Measurements from ENCODE around the gene ANKRD11.
"Not testable (repeated sequence)": the region's sequence is repeated elsewhere in the genome, so short reads cannot be mapped to it uniquely, and the experiment has no call there.

The ANKRD11 gene

GRCh38 chr16:89478576-89479221 is 11.7 kb downstream of the ANKRD11 start:
- DNase-seq (ENCODE audit: low read depth), result peak; percentile 82

- no peak for DNase-seq (ENCODE audit: low read depth)
Observed at GRCh38 chr16:89476811-89477261, 13.5 kb downstream of the ANKRD11 start.

GRCh38 chr16:89476379-89476778 is 14.0 kb downstream of the ANKRD11 start:
- no peak for DNase-seq (ENCODE audit: low read depth)

- no peak for DNase-seq (ENCODE audit: low read depth)
Observed at GRCh38 chr16:89475144-89475543, 15.2 kb downstream of the ANKRD11 start.

- peak; percentile 57 for DNase-seq (ENCODE audit: low read depth)
Observed at GRCh38 chr16:89473791-89474414, 16.5 kb downstream of the ANKRD11 start.

GRCh38 chr16:89473136-89473712 is 17.1 kb downstream of the ANKRD11 start:
- peak; percentile 30 for DNase-seq (ENCODE audit: low read depth)

- no peak for DNase-seq (ENCODE audit: low read depth)
Observed at GRCh38 chr16:89472711-89473075, 17.7 kb downstream of the ANKRD11 start.

- DNase-seq (ENCODE audit: low read depth), result no peak
Observed at GRCh38 chr16:89467382-89467781, 23.0 kb downstream of the ANKRD11 start.

GRCh38 chr16:89466920-89467319 is 23.4 kb downstream of the ANKRD11 start:
- DNase-seq (ENCODE audit: low read depth), result no peak

- DNase-seq (ENCODE audit: low read depth), result not testable (repeated sequence)
Observed at GRCh38 chr16:89463312-89463711, 27.0 kb downstream of the ANKRD11 start.

- DNase-seq (ENCODE audit: low read depth), result not testable (repeated sequence)
Observed at GRCh38 chr16:89462639-89463038, 27.7 kb downstream of the ANKRD11 start.

- not testable (repeated sequence) for DNase-seq (ENCODE audit: low read depth)
Observed at GRCh38 chr16:89461890-89462289, 28.5 kb downstream of the ANKRD11 start.

- no peak for DNase-seq (ENCODE audit: low read depth)
Observed at GRCh38 chr16:89460556-89460955, 29.8 kb downstream of the ANKRD11 start.

GRCh38 chr16:89458967-89459366 is 31.4 kb downstream of the ANKRD11 start:
- DNase-seq (ENCODE audit: low read depth), result peak; percentile 24

GRCh38 chr16:89458551-89458950 is 31.8 kb downstream of the ANKRD11 start:
- peak; percentile 32 for DNase-seq (ENCODE audit: low read depth)

GRCh38 chr16:89456419-89456959 is 33.9 kb downstream of the ANKRD11 start:
- DNase-seq (ENCODE audit: low read depth), result no peak

- DNase-seq (ENCODE audit: low read depth), result no peak
Observed at GRCh38 chr16:89455692-89456091, 34.7 kb downstream of the ANKRD11 start.

GRCh38 chr16:89455178-89455577 is 35.2 kb downstream of the ANKRD11 start:
- DNase-seq (ENCODE audit: low read depth), result no peak

GRCh38 chr16:89454378-89455125 is 35.8 kb downstream of the ANKRD11 start:
- DNase-seq (ENCODE audit: low read depth), result not testable (repeated sequence)

GRCh38 chr16:89453501-89454321 is 36.6 kb downstream of the ANKRD11 start:
- peak; percentile 49 for DNase-seq (ENCODE audit: low read depth)

- DNase-seq (ENCODE audit: low read depth), result no peak
Observed at GRCh38 chr16:89452925-89453324, 37.4 kb downstream of the ANKRD11 start.

GRCh38 chr16:89452241-89452640 is 38.1 kb downstream of the ANKRD11 start:
- DNase-seq (ENCODE audit: low read depth), result no peak
